PFSK-1 (cell line): ENCODE measurements around the gene BLOC1S1.

Source experiments
- FOXP2 ChIP-seq: optimal IDR thresholded peaks from 2 replicates; pipeline ENCODE3; 2011; ENCODE audit warnings: borderline replicate concordance, control low read depth, inconsistent platforms; ENCODE audit not compliant: insufficient read depth; ENCODE audit errors: extremely low read length, extremely low read depth
- POLR2AphosphoS5 ChIP-seq: IDR thresholded peaks from 2 replicates; pipeline ENCODE4 v1.6.1; 2012; ENCODE audit warnings: low read depth, mild to moderate bottlenecking, control low read depth, low read length, moderate library complexity
- REST ChIP-seq, 2 experiments: IDR thresholded peaks; 2 replicates each; pipeline versions ENCODE4 v1.6.1 to v1.8.0; 2011 to 2012; ENCODE audit warnings: low read depth in 2 of 2, low read length in 2 of 2, control low read depth in 1 of 2, inconsistent platforms in 1 of 2, mild to moderate bottlenecking in 1 of 2, moderate library complexity in 1 of 2; ENCODE audit not compliant: insufficient read depth in 1 of 2
- SIN3A ChIP-seq: IDR thresholded peaks from 2 replicates; pipeline ENCODE4 v1.6.1; 2012; ENCODE audit warnings: mild to moderate bottlenecking, low read length, moderate library complexity, borderline replicate concordance; ENCODE audit not compliant: insufficient read depth
- TAF1 ChIP-seq: IDR thresholded peaks from 2 replicates; pipeline ENCODE4 v1.6.1; 2012; ENCODE audit warnings: low read length, control low read depth, borderline replicate concordance; ENCODE audit not compliant: insufficient read depth

The BLOC1S1 gene

DNA sequence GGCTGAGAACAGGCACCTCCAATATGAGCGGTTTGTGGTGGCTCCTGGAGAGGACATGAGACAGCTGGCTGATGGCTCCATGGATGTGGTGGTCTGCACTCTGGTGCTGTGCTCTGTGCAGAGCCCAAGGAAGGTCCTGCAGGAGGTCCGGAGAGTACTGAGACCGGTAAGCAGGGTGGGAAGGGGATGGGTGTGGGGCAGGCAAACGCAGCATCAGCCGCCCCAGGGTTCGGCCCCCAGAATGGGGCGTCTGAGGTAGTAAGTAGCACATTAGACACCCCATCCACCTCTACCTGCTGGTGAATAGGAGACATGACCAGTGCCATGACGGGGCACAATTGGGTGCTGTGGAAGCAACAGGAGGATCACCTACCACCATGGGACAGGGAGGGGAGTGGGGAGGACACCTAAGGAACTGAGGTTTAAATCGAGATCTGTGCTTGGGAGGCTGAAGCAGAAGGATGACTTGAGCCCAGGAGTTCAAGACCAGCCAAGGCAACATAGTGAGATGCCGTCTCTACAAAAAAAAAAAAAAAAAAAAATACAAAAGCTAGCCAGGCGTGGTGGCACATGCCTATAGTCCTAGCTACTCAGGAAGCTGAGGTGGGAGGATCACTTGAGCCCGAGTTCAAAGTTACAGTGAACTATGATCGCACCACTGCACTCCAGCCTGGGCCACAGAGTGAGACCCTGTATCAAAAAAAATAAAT lies 33.6 kb upstream of the BLOC1S1 start:
- TF ChIP-seq FOXP2 (no peak), REST (IDR thresholded peaks at IDR 0.05; ENCODE audit: insufficient read depth in 1 of 2, low read depth in 2 of 2, low read length in 2 of 2) (no peak), SIN3A (no peak), TAF1 (no peak), POLR2AphosphoS5 (no peak)

- TF ChIP-seq FOXP2 = no peak
Observed at GRCh38 chr12:55683676-55684075, 32.2 kb upstream of the BLOC1S1 start.

GRCh38 chr12:55684761-55685370 lies 31.0 kb upstream of the BLOC1S1 start:
- TF ChIP-seq TAF1 = no peak
- no peak for TF ChIP-seq REST (IDR thresholded peaks at IDR 0.05; ENCODE audit: insufficient read depth in 1 of 2, low read depth in 2 of 2, low read length in 2 of 2)
- no peak for TF ChIP-seq POLR2AphosphoS5
- no peak for TF ChIP-seq SIN3A
- no peak for TF ChIP-seq FOXP2

DNA sequence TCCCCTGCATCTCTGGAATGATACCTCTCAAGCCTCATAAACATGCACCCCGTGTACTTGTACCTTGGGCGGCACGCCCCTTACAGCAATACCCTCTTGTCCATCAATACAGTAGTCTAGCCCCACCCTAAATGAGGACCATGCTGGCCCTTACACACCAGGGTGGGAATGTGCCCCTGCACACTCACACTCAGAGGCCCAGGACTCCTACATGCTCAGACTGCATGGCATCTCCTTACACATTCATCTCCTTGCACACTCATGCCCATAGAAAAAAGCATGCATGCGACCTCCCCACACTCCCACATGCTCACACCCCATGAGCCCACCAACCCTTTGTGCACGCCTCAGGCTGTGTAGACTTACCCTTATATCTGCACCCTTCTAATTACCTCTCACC lies 30.2 kb upstream of the BLOC1S1 start:
- TF ChIP-seq REST (IDR thresholded peaks at IDR 0.05; ENCODE audit: insufficient read depth in 1 of 2, low read depth in 2 of 2, low read length in 2 of 2) = no peak
- no peak for TF ChIP-seq FOXP2
- no peak for TF ChIP-seq TAF1
- no peak for TF ChIP-seq POLR2AphosphoS5
- TF ChIP-seq SIN3A = no peak

GRCh38 chr12:55686366-55687010 lies 29.4 kb upstream of the BLOC1S1 start:
- no peak for TF ChIP-seq SIN3A
- TF ChIP-seq TAF1 = no peak
- no peak for TF ChIP-seq POLR2AphosphoS5
- TF ChIP-seq FOXP2 = no peak
- TF ChIP-seq REST (IDR thresholded peaks at IDR 0.05; ENCODE audit: insufficient read depth in 1 of 2, low read depth in 2 of 2, low read length in 2 of 2) = no peak
